SK-N-SH (cell line): ENCODE results near the gene COLEC12.

Experiments
- CTCF ChIP-seq: fragments of 200-600 bp; sonication (generic); IDR thresholded peaks from 2 replicates; pipeline ENCODE4 v1.6.1; 2017; ENCODE audit warnings: antibody characterized with exemption, mild to moderate bottlenecking, moderate library complexity
- ELF1 ChIP-seq: IDR thresholded peaks from 2 replicates; pipeline ENCODE4 v1.4.0; 2012
- EP300 ChIP-seq, 2 experiments: IDR thresholded peaks; 2 replicates each; pipeline versions ENCODE4 v1.4.0 to v1.6.1; 2012; ENCODE audit warnings: borderline replicate concordance in 1 of 2, low read depth in 1 of 2, low read length in 1 of 2
- FOXJ3 ChIP-seq: sonication (generic); formaldehyde crosslinking; IDR thresholded peaks from 2 replicates; pipeline ENCODE4 v1.5.1; 2020; ENCODE audit warnings: mild to moderate bottlenecking, missing genetic modification reagents
- GABPA ChIP-seq: IDR thresholded peaks from 2 replicates; pipeline ENCODE4 v1.4.0; 2012; ENCODE audit warnings: low read depth, mild to moderate bottlenecking
- JUND ChIP-seq: IDR thresholded peaks from 2 replicates; pipeline ENCODE4 v1.4.0; 2012
- NFIC ChIP-seq: IDR thresholded peaks from 2 replicates; pipeline ENCODE4 v1.4.0; 2012; ENCODE audit warnings: borderline replicate concordance
- RCOR1 ChIP-seq: fragments of 150-350 bp; IDR thresholded peaks from 2 replicates; pipeline ENCODE4 v1.6.1; 2017; ENCODE audit warnings: antibody characterized with exemption, low read length
- RFX5 ChIP-seq: IDR thresholded peaks from 2 replicates; pipeline ENCODE4 v1.6.1; 2012; ENCODE audit warnings: mild to moderate bottlenecking, improper control_type of control experiment, low read length
- RXRA ChIP-seq: IDR thresholded peaks from 2 replicates; pipeline ENCODE4 v1.4.0; 2012; ENCODE audit warnings: low read depth, mild to moderate bottlenecking, borderline replicate concordance
- SIN3A ChIP-seq: IDR thresholded peaks from 2 replicates; pipeline ENCODE4 v1.6.1; 2012; ENCODE audit warnings: low read depth, mild to moderate bottlenecking, low read length, moderate library complexity, borderline replicate concordance
- TCF12 ChIP-seq: IDR thresholded peaks from 2 replicates; pipeline ENCODE4 v1.4.0; 2012
- TF ChIP-seq, protein P1 (sequence below): IDR thresholded peaks from 2 replicates; pipeline ENCODE4 v1.6.1; 2012; ENCODE audit warnings: mild to moderate bottlenecking, low read depth, low read length, moderate library complexity
- TF ChIP-seq, protein P2 (sequence below): fragments of 150-350 bp; IDR thresholded peaks from 2 replicates; pipeline ENCODE4 v1.6.1; 2017; ENCODE audit warnings: antibody characterized with exemption, low read length, low read depth, borderline replicate concordance

DNA sequence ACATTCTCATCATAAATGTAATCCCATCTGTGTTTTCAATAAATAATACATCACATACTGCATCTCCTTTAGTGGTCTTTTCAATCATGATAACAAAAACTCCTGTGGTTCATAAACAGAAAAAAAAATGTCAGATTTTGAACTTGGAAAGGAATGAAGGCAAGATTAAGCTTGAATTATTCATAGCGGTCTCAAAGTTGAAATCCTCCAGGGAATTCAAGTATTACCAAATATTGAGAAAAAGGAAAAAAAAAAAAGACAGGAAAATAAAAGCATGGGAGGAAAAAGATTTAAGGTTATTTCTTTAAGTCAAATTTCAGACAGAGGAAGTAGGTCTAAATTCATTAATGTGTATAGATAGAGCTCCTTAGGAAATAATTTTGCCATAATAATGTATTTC is 92.1 kb downstream of the COLEC12 start:
- TF ChIP-seq CTCF (no peak), FOXJ3 (no peak), EP300 (IDR thresholded peaks at IDR 0.05; ENCODE audit: borderline replicate concordance in 1 of 2, low read depth in 1 of 2, low read length in 1 of 2) (no peak), JUND (no peak), RCOR1 (no peak), NFIC (no peak), RXRA (no peak), ELF1 (no peak), SIN3A (no peak), RFX5 (no peak), TCF12 (no peak), GABPA (no peak)
- TF ChIP-seq, protein P1, sequence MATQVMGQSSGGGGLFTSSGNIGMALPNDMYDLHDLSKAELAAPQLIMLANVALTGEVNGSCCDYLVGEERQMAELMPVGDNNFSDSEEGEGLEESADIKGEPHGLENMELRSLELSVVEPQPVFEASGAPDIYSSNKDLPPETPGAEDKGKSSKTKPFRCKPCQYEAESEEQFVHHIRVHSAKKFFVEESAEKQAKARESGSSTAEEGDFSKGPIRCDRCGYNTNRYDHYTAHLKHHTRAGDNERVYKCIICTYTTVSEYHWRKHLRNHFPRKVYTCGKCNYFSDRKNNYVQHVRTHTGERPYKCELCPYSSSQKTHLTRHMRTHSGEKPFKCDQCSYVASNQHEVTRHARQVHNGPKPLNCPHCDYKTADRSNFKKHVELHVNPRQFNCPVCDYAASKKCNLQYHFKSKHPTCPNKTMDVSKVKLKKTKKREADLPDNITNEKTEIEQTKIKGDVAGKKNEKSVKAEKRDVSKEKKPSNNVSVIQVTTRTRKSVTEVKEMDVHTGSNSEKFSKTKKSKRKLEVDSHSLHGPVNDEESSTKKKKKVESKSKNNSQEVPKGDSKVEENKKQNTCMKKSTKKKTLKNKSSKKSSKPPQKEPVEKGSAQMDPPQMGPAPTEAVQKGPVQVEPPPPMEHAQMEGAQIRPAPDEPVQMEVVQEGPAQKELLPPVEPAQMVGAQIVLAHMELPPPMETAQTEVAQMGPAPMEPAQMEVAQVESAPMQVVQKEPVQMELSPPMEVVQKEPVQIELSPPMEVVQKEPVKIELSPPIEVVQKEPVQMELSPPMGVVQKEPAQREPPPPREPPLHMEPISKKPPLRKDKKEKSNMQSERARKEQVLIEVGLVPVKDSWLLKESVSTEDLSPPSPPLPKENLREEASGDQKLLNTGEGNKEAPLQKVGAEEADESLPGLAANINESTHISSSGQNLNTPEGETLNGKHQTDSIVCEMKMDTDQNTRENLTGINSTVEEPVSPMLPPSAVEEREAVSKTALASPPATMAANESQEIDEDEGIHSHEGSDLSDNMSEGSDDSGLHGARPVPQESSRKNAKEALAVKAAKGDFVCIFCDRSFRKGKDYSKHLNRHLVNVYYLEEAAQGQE = no peak
- TF ChIP-seq, protein P2, sequence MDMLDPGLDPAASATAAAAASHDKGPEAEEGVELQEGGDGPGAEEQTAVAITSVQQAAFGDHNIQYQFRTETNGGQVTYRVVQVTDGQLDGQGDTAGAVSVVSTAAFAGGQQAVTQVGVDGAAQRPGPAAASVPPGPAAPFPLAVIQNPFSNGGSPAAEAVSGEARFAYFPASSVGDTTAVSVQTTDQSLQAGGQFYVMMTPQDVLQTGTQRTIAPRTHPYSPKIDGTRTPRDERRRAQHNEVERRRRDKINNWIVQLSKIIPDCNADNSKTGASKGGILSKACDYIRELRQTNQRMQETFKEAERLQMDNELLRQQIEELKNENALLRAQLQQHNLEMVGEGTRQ = no peak
